Measurements from ENCODE around the gene TMPRSS11B.
"Not testable (repeated sequence)": the region's sequence is repeated elsewhere in the genome, so short reads cannot be mapped to it uniquely, and the experiment has no call there.

The TMPRSS11B gene, protein sequence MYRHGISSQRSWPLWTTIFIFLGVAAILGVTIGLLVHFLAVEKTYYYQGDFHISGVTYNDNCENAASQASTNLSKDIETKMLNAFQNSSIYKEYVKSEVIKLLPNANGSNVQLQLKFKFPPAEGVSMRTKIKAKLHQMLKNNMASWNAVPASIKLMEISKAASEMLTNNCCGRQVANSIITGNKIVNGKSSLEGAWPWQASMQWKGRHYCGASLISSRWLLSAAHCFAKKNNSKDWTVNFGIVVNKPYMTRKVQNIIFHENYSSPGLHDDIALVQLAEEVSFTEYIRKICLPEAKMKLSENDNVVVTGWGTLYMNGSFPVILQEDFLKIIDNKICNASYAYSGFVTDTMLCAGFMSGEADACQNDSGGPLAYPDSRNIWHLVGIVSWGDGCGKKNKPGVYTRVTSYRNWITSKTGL

DNA sequence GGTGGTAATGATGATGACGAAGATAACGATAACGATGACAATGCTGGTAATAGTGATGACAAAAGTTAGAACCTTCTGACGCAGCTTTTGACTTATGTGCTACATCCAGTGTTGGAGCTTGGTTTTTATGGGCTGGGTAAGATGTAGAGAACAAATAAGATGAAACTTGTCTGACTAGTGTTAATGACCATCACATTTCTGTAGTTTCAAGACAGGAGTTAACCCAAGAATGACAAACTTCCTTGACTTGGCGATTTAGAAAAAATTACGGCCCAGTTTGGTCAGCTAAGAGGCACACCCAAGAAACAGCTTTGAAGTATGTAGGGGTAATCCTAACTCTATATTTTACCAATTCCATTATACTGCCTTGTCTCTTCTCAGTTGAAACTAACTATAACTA, at the start of gene TMPRSS11B:
Gene TMPRSS11B (minus strand): TSS at position 101 of the 400 bp plus-strand sequence. CDS start 136 bp downstream, outside the sequence.
- DNase-seq = no peak

DNA sequence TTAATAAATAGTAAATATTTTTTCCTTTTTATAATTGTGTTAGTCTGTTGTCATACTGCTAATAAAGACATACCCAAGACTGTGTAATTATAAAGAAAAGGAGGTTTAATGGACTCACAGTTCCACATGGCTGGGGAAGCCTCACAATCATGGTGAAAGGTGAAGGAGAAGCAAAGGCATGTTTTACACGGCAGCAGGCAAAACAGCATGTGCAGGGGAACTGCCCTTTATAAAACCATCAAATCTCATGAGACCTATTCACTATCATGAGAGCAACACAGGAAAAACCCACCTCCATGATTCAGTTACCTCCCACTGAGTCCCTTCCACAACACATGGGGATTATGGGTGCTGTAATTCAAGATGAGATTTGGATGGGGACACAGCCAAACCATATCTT, 45.8 kb upstream of the TMPRSS11B start:
- DNase-seq = no peak

DNA sequence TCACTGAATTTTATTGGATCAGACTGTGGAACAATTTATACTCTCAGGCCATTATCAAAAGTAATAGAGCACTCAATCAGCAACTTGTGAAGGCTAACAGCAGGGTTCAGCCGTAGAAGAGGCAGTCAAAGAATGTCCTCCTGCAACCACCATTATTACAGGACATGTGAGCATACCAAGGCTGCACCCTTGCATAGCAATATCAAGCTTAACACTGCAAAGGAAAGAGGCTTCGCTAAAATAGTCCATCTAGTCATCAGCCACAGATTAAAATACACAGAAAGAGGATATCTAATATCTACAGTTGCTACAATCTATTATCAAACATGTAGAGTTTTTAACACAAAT, 42.9 kb upstream of the TMPRSS11B start:
- DNase-seq = no peak

DNA sequence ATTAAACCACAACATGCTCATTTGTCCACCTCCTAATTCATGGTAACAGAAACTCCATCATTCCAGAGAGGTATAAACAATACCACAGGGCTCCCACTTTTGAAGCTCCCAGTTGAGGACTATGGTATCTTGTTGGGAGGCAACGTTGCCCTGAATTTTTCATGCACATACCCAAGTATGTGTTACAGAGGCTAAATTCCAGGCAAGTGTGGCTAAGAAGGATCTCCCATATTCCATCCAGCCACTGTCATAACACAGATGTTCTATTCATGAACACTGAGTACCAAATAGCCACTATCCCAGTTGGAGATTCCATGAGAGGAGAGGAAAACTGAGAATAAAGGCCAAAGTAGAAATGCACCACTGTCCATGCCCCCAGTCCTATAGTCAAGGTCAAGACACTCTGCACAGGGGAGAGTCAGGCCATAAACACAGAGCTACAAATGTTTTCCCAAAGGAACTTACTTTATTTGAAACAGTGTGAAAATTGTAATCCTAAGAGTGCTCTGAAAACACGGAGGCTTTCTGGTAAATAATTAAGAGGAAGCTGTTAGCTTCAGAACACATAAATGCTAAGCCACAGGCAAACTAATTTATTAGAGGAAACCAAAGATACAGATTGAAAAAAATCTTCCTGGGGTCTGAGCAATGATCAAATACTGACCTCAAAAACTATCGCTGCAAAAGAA, 42.4 kb upstream of the TMPRSS11B start:
- DNase-seq = no peak

DNA sequence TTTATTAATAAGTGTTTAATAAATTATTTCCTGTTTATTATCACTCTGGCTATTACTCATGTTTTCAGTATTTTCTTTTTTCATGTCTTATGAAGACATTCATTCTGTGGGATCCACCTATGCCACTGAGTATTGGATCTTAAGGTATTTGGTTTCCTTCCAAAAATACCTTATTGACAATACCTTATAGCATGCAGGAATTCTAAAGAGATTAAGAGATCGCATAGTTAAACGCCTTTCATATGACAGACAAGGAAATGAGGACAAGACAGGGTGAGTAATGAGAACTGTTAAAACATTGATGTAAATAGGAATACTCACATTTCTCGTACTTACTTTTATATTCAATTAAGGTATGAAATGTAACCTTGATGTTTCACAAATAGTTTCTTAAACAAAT, 38.2 kb upstream of the TMPRSS11B start:
- no peak for DNase-seq

DNA sequence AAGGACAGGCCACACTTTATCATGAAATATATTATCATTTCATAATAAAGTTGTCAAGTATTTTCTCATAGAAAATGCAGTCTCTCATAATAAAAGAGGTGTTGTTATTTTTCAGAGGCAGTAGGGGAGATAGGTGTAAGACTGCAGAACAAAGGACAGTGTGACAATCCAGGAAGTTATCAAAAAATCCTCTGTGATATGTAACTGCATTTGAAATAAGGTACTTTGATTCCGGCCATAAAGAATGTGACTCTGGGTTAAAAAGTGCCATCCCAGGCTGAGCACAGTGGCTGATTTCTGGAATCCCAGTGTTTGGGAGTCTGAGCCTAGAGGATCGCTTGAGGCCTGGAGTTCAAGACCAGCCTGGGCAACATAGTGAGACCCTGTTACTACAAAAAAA, 37.6 kb upstream of the TMPRSS11B start:
- DNase-seq = no peak

DNA sequence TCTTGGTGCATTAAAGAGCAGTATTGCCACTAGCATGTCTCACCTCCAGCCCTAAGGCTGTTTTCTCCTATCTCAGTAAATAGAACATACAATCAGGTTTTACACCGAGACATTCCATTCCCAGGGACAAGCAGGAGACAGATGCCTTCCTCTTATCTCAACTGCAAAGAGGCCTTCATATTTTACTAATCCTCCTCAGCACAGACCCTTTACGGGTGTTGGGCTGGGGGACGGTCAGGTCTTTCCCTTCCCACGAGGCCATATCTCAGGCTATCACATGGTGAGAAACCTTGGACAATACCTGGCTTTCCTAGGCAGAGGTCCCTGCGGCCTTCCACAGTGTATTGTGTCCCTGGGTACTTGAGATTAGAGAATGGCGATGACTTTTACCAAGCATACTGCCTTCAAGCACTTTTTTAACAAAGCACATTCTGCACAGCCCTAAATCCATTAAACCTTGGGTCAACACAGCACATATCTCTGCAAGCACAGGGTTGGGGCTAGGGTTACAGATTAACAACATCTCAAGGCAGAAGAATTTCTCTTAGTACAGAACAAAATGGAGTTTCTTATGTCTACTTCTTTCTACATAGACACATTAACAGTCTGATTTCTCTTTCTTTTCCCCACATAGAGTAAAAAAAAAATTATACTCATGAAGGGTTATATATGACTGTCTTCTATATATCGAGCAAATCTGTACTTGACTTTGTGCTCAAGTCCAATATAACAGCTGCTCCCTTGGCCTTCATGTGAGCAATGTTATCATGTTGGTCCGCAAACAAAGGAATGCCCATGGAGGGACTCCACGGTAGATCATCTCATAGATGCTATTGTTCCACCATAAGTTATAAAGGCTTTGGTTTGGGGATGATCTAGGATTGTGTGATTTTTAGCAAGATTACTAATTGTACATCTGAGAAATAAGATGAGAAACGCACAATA, 36.6 kb upstream of the TMPRSS11B start:
- DNase-seq = not testable (repeated sequence)

DNA sequence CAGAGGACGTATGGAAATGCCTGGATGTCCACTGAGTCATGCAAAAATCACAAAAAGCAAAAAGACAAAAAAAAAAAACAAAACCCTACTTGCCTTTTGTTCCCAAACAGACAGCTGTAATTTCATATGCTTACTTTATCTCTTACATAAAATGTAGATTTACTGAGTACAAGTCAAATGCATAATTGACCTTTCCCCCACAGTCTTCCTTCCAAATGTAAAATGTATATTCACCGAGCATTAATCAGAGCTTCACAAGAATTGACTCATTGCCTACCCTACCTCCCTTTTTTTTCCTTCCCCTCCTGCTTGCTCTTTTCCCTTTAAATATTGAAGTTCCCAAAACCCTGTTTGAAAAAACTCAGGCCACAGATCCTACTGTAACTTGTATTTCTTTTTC, 32.5 kb upstream of the TMPRSS11B start:
- no peak for DNase-seq

DNA sequence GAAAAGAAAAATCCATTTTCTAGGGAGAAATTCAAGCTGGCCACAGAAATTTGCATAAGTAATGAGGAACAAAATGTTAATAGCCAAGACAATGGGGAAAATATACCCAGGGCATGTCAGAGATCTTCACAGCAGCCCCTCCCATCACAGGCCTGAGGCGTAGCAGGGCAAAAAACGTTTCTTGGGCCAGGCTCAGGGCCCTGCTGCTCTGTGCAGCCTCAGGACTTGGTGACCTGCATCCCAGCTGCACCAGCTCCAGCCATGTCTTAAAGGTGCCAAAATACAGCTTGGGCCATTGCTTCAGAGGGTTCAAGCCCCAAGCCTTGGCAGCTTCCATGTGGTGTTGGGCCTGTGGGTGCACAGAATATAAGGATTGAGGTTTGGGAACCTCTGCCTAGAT, 32.1 kb upstream of the TMPRSS11B start:
- no peak for DNase-seq

DNA sequence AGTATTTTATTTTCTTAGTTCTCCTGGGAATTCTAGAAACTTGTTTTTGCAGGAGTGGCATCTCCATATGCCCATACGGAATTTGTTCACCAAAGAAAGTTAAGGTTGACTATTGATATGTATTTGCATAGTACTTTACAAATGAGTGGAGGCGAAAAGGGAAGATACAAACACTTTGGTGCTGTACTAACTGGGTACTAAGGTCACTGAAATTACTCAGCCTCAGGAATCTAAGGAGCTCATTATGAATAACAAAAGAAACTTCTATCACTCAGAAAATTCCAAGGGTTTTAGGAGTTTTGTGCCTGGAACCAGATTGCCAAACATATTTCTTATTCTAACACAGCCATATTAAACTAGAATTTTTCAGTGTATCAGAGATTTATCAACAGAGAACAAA, 27.4 kb upstream of the TMPRSS11B start:
- no peak for DNase-seq

DNA sequence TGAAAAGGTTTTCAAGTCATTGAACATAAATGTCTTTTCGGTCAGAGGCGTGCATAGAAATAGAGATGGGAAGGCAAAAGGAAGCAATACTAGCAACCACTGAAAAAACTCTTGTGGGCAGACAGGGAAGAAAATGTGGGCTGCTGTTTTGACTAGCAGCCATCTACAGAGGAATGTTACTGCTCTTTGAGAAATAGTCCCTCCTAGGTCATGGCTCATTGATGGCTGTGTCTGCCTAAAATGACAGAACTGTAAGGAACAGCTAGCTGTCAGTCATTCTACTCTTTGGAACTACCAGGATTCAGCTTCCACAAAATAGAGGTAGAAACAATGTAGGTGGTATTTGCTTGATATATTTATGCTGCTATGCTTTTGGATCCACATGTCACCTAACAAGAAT, 26.9 kb upstream of the TMPRSS11B start:
- DNase-seq = no peak

DNA sequence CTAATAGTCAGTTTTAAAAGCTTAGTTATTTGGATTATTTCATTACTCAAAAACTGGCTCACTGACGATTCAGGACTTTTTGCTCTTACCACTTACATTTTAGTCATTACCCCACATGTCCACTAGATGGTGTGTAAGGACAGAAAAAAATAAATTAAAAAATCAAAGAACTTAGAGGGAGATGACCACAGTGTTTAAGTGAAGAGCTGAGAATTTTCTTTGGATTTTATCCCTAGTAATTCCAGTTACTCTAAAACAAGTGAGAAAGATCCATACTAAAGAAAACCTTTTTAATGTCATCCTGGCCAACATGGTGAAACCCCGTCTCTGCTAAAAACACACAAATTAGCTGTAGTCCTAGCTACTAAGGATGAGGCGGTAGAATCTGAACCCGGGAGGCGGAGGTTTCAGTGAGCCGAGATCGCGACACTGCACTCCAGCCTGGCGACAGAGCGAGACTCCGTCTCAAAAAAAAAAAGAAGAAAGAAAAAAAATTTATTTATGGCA, 26.4 kb upstream of the TMPRSS11B start:
- DNase-seq = no peak

DNA sequence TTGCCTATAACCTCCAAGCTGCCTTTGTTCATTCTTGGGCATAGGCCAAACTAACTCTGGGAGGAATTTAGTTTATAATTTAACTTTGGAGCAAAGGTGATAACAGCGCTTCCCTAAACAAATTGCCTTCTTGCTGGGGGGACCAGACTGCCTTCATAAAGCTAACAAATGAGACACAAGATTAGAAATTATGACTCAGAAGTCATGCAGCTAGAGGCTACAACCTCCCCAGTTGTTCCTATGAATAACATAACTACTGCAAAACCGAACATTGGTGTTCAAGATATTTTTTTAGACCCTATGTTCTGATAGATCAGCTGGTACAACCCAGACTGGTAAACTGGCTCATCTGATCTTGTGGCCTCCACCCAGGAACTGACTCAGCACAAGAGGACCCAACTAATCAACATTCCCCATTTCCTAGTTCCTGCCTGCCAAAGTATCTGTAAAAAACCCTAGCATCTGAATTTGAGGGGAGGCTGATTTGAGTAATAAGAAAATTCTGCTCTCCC, 22.0 kb upstream of the TMPRSS11B start:
- no peak for DNase-seq

DNA sequence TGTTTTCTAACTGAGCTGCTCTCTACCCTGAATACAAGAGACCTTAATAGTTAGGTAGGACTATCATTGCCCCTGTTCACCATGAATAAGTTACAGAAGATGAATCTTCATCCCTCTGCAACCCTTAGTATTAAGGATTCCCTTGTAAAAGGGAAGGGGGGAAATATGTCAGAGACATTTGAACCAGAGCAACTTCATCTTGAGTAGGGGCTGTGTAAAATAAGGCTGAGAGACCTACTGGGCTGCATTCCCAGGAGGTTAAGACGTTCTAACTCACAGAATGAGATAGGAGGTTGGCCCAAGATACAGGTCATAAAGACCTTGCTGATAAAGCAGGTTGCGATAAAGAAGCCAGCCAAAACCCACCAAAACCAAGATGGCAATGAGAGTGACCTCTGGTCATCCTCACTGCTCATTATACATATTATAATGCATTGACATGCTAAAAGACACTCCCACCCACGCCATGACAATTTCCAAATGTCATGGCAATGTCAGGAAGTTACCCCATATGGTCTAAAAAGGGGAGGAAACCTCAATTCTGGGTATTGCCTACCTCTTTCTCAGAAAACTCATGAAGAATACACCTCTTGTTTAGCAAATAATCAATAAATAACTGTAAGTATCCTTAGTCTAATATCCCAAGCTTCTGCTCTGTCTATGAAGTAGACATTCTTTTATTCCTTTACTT, 19.5 kb upstream of the TMPRSS11B start:
- DNase-seq = no peak

DNA sequence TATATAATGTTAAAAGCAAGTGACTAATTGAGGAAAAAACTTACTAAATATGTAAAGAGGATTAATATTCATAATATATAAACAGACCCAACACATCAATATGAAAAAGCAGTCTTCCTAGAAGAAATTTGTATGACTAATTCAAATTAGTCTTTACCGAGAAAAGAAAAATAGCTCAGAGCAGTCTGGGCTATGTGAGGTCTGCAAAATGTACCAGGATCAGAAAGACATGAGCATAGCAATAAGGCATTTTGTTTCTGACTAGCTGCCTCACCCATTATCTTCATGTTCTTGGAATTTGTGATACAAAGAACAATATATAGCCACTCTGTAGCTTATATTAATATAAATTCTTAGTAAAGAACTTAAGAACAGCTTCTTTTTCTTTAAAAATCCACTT, 13.7 kb upstream of the TMPRSS11B start:
- no peak for DNase-seq

DNA sequence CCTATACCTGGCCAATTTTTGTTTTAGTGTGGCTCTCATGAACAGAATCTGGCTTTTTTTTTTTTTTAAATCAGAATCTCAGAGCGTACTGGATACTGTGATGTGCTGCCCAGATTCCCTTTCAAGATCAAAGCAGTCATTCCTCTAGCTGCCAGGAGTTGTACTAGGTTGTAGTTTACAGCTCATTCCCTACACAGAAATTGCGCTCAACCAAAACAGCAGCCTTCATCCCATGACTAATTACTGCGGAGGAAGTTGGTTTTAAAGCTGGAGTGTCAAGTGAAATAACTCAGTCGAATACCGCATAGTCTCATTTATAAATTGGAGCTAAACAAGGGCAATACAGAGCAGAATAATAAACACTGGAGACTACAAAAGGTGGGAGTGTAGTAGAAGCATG, 12.2 kb upstream of the TMPRSS11B start:
- no peak for DNase-seq

DNA sequence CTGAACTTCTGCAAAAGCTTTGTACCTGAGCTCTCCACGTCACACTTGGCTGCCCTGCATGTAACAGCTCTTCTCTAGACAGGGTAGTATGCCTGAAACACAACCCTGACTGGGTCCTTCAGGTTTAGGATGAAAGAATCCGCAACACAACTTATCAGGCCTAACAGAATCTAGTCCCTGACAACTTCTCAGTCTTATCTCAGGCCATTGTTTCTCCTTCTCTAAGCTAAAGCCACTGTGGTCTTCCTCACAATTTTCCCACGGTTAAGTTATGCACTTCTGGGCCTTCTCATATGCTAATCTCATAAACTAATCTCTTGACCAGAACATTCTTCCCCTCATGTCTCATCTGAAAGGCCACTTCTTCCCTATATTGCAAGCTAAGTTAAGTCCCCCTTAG, 10.8 kb upstream of the TMPRSS11B start:
- no peak for DNase-seq

DNA sequence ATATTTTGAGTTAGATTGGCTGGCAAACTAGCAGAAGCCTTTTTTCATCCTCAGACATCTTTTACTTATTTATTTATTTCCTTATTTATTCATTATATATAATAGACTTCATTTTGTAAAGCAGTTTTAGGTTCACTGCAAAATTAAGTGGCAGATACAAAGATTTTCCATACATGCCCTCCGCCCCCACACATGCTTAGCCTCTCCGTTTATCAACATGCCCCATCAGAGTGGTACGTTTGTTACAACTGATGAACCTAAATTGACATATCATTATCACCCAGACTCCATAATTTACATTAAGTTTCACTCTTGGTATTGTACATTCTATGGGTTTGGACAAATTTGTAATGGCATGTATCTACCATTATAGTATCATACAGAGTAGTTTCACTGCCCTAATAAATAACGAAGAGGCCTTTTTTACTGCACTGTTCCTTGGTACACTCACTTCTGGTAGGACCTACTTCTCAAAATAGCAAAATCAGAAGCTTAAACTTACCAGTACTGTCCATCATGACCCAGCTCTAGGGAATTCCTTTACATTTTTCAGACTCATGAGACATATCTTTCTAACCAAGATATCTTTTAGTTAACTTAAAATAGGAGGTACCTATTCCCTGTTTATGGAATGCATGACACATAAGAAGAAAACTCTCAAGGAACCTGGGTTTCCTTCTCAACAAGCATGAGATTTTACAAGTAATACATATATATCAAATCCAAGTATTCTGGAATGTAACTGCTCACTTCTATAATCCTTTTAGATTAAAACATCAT, 4.8 kb upstream of the TMPRSS11B start:
- no peak for DNase-seq

DNA sequence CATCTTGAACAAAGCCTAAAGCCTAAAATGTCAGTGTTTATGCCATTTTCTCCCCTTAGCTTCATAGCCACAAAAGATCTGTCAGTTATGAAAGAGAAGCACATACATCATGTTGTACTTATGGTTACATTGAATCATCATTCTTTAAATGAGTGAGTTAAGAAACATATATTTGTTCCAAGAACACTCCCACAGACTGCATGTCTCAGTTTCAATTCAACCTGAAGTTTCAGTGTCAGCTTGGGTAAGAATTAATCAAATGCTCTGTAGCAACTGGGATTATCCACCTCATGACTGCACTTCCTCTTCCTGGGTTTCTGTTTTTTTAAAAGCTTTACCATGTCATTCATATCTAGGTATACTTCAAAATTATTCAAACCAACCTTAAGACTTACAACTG, 3.9 kb upstream of the TMPRSS11B start:
- DNase-seq = no peak

DNA sequence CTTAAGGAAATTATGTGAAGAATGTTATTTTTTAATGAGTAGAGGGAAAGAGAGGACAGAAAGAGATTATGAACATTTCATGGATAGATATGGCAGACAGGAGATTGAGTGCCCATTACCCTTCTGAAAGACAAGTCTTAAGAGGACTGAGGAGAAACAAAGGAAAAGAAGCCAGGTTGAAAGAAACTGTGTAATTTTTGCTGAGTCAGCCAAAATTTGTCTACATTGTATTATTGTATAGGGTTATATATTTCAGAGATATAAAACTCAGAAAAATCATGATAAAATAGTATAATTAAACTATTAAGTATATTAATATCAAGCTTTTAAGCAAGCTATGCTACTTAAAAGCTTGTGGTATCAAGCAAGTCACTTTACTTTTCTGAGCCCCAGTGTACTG, 4.9 kb downstream of the TMPRSS11B start:
- no peak for DNase-seq

DNA sequence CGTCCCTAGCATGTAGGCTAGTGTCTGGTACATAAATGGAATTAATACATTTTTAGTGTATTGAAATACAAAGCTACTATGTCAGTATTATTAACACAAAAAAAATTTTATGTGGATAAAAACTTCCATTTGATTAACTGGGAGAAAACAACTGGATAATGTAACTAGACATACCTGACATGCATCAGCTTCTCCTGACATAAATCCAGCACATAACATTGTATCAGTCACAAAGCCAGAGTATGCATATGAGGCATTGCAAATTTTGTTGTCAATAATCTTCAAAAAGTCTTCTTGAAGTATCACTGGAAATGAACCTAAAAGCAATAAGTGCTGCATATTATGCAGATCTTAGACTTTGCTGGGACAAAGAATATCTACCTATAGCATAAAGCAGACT, 16.9 kb downstream of the TMPRSS11B start:
- no peak for DNase-seq

DNA sequence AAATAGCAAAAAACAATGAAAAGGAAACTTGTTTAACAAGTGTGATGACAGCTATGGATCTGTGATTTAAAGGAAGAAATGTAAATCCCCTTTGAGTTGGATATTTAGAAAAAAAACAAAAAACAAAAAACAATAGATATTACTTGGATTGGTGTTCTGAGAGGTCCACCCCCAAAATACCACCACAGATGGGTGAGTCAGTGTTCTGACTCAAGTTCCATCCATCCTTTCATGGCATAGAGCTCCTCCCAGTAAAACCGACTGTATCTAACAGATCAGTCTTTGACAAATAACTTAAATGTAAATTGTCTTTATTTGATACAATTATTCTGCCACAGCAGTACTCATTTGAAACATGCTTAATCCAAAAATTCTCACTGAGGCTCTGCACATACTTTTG, 27.4 kb downstream of the TMPRSS11B start:
- no peak for DNase-seq
